ENCODE measurements around the gene ANO4. TPM values are rescaled to one million over a fixed set of nuclear protein-coding genes. Genes with fewer than 3 reads are reported as not detected.

Gene ANO4
- total and polyA plus RNA-seq, 8 donors: 0.37 TPM; not detected in 7

DNA sequence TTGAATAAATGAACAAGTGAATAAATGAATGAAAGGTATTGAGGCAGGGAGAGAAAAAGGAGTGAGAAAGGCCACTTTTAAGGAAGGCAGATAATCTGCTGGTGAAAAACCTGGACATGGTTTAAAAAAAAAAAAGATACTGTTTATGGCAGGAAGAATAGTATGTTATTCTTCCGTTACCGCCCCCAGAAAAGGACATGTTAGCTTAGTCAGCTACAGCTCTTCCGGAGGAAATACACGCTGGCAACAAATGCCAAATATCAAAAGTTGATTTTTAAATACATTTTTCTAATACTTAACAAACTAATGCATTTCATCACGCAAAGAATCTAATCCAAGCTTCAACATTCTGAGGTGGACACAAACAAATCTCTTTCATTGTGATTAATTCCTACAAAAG lies 372.3 kb downstream of the ANO4 start:
- Histone ChIP-seq H3K4me3 (no peak overlapping the region), H3K36me3 (no peaks in the 10 kb centered on the region), H3K4me1 (no peaks in the 10 kb centered on the region), H3K27me3 (no peaks in the 10 kb centered on the region), H3K27ac (no peak overlapping the region), H3K9me3 (no peaks in the 10 kb centered on the region)
- no peak for TF ChIP-seq POLR2A (IDR thresholded peaks at IDR 0.05)
- TF ChIP-seq, protein P1, sequence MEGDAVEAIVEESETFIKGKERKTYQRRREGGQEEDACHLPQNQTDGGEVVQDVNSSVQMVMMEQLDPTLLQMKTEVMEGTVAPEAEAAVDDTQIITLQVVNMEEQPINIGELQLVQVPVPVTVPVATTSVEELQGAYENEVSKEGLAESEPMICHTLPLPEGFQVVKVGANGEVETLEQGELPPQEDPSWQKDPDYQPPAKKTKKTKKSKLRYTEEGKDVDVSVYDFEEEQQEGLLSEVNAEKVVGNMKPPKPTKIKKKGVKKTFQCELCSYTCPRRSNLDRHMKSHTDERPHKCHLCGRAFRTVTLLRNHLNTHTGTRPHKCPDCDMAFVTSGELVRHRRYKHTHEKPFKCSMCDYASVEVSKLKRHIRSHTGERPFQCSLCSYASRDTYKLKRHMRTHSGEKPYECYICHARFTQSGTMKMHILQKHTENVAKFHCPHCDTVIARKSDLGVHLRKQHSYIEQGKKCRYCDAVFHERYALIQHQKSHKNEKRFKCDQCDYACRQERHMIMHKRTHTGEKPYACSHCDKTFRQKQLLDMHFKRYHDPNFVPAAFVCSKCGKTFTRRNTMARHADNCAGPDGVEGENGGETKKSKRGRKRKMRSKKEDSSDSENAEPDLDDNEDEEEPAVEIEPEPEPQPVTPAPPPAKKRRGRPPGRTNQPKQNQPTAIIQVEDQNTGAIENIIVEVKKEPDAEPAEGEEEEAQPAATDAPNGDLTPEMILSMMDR (IDR thresholded peaks at IDR 0.05): no peak
- intact Hi-C loops (cut with DNase I; ENCODE audit: low total_unique reads): no loop called here
- 60 to 74% (median 64%) methylated on average over 5 of the region's 5 CpGs for WGBS, 5 donors
- DNase-seq: no peak

DNA sequence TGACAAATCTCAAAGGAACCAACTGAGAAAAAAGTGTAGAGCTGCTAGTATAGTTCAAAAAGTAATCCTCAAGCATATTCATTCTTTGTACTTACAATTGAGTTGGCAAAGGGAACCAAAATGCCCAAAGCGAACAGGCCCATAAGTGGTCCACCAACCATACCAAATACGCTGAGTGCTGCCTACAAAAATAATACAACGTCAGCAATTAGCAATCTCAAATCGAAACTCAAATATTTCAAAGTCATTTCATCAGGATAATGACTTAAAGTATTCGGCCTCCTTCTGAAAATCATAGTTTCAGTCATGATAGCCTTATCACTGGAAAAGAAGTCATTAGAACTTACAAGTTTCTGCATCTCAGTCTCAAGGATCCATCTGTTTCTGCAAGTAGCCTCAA lies 373.4 kb downstream of the ANO4 start:
- H3K4me3 ChIP-seq: no peak overlapping the region
- H3K36me3 ChIP-seq: no peaks in the 10 kb centered on the region
- no peaks in the 10 kb centered on the region for H3K4me1 ChIP-seq
- H3K9me3 ChIP-seq: no peaks in the 10 kb centered on the region
- 88 to 90% (median 89%) methylated on average over 5 of the region's 5 CpGs for WGBS, 5 donors
- intact Hi-C loops (cut with DNase I; ENCODE audit: low total_unique reads): no loop called here
- no peaks in the 10 kb centered on the region for H3K27me3 ChIP-seq
- DNase-seq: no peak
- TF ChIP-seq EP300 (IDR thresholded peaks at IDR 0.05) (no peak), POLR2AphosphoS5 (IDR thresholded peaks at IDR 0.05) (no peak), POLR2A (IDR thresholded peaks at IDR 0.05) (no peak)
- TF ChIP-seq, protein P1 (IDR thresholded peaks at IDR 0.05): no peak
- no peak overlapping the region for H3K27ac ChIP-seq

DNA sequence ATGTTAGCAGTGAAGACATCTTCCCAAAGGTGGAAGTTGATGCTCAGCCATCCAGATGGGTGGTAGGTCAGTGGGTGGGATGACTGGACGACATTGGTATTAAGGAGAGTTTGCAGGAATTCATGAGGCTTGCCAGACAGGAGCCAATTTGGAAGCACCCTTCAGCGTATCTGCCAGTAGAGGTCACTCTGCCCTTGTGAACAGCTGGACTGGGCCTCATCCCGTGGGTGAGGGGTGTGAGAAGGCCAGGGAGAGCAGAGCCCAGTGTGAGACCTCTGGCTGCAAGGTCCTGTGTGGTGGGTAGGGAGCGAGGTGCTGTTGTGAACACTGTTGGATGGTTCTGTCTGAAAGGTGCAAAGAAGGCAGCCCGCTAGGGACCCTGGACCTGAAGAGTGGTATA lies 377.7 kb downstream of the ANO4 start:
- no peak overlapping the region for H3K4me3 ChIP-seq
- no peaks in the 10 kb centered on the region for H3K4me1 ChIP-seq
- TF ChIP-seq POLR2AphosphoS5 (IDR thresholded peaks at IDR 0.05) (no peak), EP300 (IDR thresholded peaks at IDR 0.05) (no peak), POLR2A (IDR thresholded peaks at IDR 0.05) (no peak)
- TF ChIP-seq, protein P1 (IDR thresholded peaks at IDR 0.05): no peak
- H3K27ac ChIP-seq: no peak overlapping the region
- no peaks in the 10 kb centered on the region for H3K36me3 ChIP-seq
- H3K27me3 ChIP-seq: no peaks in the 10 kb centered on the region
- no peak for DNase-seq
- intact Hi-C loops (cut with DNase I; ENCODE audit: low total_unique reads): no loop called here
- WGBS, 5 donors: 33 to 42% (median 37%) methylated on average over 4 to 5 of the region's 5 CpGs
- peaks cover 0 to 9% (median 0%) of the 10 kb centered on the region in 4 donors for H3K9me3 ChIP-seq

DNA sequence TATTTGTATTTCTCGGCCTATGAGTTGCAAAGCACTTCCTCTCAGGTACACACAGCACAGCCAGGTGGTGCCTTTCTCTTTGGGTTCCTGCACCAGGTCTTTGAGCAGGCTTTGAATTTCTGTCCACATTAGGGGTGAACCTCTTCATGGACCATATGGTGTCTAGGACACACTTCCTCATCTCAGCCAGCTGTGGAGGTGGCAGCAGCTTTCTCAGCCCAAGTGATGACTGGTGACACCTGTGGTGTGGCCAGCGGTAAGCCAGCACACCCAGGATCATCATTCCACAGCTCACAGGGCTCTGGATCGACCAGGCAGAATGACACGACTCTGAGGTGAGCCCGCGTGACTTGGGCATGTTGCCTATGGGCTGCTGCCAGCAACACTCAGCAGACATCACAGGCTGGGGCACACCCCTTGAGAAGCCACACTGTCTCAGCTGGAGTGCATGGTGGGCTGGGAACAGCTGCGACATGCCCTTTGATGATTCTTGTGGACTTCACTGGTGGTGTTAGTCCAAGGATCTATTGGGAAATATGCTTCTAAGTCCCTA lies 378.7 kb downstream of the ANO4 start:
- 72 to 87% (median 77%) methylated on average over 4 to 7 of the region's 7 CpGs for WGBS, 5 donors
- no peaks in the 10 kb centered on the region for H3K27me3 ChIP-seq
- H3K27ac ChIP-seq: no peak overlapping the region
- intact Hi-C loops (cut with DNase I; ENCODE audit: low total_unique reads): no loop called here
- H3K4me1 ChIP-seq: no peaks in the 10 kb centered on the region
- H3K36me3 ChIP-seq: no peaks in the 10 kb centered on the region
- H3K9me3 ChIP-seq: peaks cover 0 to 9% (median 0%) of the 10 kb centered on the region in 4 donors
- TF ChIP-seq, protein P1 (IDR thresholded peaks at IDR 0.05): no peak
- TF ChIP-seq EP300 (IDR thresholded peaks at IDR 0.05): no peak
- no peak for TF ChIP-seq POLR2A (IDR thresholded peaks at IDR 0.05)
- TF ChIP-seq POLR2AphosphoS5 (IDR thresholded peaks at IDR 0.05): no peak
- no peak overlapping the region for H3K4me3 ChIP-seq
- DNase-seq: no peak

Data from stomach (tissue), 9 donors.